H4 (cell line): Measurements from ENCODE around the gene GLRX5. TPM values are rescaled to one million over a fixed set of nuclear protein-coding genes. Genes with fewer than 3 reads are reported as not detected.
"Not testable (repeated sequence)": the region's sequence is repeated elsewhere in the genome, so short reads cannot be mapped to it uniquely, and the experiment has no call there.

Experiments
- DNase-seq: peaks from one replicate; pipeline ENCODE4 v3.0.0-alpha.2; 2015; ENCODE audit warnings: low spot score
- total RNA-seq: library from RNA; depleted of rRNA; stranded (reverse); fragments of >200 nt; shearing (Covaris generic); gene quantifications from 2 replicates; pipeline ENCODE4 v1.2.3, GENCODE V29; 2014; rRNA removed

The GLRX5 gene
- total RNA-seq, 1 experiment from 2014 or later, result 79.7 TPM

DNA sequence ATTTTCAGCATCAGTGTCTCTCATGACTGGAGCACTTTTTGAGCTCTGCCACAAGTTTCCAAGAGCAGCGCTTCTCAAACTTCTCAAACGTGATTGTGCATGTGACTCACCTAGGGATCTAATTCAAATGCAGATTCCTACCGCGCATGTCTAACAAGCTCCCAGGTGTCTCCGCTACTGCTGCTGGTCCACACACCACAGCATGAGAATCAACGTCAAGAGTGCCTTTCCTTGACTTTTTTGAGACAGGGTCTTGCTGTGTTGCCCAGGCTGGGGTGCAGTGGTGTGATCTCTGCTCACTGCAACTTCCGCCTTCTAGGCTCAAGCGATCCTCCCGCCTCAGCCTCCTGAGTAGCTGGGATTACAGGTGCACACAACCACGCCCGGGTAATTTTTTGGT lies 22.4 kb downstream of the GLRX5 start:
- no peak for DNase-seq

DNA sequence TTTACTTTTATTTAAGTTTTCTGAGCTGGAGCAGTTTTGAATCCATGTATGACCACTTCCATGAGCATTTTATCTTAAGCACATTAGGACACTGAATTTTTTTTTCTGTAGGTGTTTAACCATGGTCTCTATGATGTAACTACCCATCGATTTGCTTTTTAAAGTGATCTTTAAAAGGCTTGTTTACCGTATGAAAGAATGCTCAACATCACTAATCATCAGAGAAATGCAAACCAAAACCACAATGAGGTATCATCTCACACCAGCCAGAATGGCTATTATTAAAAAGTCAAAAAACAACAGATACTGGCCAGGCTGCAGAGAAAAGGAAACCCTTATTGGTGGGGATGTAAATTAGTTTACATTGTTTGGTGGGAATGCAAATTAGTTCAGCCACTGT lies 23.0 kb downstream of the GLRX5 start:
- DNase-seq, result no peak

DNA sequence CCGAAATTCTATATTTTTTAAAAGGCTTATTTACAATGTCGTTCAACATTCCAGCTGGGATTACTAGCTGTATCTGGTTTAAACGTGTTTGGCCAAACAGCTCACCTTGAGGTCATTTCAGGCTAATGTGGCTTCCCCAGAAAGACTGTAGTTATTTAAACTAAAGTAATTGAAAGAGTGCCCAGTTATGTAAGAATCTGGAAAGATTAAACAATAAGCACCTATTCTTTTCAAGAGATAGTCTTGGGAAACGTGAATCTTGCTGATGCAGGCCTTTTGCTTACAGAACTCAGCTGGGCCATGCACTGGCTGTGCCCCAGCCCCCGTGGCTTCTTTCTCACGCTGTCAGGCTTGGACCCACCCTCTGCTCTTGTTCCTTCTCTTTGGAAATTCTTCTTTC lies 24.4 kb downstream of the GLRX5 start:
- DNase-seq, result no peak

DNA sequence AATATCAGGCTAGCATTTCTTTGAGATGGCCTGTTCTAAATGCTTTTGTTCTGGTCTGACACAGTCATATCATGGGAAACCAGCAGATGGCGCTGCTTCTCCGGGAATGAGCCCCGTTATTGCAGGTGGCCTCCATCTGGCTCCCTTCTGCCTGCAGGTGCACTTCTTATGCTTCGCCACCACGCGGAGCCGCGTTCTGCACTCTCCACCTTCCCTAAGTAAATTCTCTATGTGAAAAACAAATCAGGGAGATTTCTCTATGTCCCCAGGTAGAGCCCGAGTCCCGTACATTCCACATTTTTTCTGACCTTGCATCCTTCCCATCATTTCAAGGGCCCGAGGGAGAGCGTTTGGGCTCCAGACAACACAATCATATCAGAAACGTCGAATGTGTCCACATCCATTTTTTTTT lies 26.2 kb downstream of the GLRX5 start:
- peak; percentile 82 for DNase-seq

DNA sequence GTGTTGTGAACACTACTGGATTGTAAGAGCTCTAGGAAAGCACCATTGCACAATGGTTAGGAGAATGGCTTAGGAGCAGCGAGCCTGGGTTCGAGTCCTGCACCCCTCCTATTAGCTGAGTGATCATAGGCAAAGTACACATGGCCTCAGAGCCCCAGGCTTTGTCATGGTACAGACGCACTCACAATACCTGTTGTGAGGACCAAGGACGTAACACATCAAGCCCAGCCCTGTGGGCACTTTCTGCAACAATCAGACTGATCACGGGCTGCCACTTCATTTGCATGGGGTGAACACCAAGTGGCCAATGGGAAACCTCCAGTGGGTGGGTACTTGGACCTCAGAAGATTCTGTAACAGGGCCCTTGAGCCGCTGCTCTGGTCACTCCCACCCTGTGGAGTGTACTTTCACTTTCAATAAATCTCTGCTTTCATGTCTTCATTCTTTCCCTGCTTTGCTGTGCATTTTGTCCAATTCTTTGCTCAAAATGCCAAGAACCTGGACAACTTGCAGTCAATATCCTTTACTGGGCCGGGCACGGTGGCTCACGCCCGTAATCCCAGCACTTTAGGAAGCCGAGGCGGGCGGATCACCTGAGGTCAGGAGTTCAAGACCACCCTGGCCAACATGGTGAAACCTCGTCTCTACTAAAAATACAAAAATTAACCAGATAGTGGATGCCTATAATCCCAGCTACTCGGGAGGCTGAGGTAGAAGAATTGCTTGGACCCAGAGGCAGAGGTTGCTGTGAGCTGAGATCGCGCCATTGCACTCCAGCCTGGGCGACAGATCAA lies 28.2 kb downstream of the GLRX5 start:
- DNase-seq, result peak; percentile 49

DNA sequence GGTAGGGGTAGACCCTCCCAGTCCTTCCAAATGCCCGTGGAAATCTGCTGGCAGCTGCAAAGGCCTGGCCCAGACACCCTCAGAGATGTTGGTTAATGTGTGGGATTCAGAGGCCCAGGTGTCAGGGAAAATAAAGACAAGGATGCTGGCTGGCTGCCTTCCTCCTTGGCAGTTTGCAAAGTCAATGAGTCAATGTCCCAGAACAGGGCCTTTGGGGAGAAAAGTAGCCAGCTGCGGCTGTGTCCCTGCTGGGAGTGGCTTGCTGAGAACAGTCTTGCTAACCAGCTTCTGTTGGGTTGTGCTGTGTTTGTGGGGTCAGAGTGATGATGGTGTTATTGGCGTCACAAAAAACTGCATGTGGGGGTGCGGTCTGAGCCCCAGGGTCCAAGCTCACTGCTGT lies 29.2 kb downstream of the GLRX5 start:
- DNase-seq, result no peak

DNA sequence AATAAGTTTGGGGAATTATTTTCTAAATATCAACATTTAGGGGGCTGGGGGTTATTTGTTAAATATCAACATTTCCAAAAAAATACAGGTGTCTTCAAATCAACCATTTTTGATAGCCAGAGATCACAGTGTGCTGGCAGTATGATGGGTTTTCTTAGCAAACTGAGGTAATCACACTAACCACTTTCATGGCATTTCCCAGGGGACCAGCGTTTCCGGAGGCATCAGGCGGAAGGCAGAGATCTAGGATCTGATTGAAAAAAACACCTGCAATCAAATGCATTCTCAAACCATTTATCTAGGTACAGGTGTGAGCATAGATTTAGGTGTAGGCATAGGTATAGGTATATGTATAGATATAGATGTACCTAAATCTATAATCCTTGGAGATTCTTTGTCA lies 34.6 kb downstream of the GLRX5 start:
- DNase-seq, result no peak

DNA sequence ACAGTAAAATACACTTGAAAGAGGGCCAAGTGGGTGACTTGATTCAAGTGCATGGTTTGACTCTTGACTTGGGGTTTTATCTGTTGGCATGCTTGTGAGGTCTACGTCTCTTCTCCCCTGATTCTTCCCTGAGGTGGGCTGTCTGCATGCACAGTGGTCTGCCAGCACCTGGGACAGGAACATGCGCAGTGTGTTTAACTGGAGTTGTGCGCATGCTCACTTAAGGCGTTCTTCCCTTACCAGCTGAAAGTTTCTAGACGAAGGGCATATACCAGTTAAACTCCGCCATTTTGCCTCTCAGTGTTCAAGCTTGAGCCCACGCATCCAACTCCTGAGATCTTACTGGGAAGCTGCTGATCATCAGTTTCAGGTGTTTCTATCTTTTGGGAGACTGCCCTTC lies 38.5 kb downstream of the GLRX5 start:
- no peak for DNase-seq

DNA sequence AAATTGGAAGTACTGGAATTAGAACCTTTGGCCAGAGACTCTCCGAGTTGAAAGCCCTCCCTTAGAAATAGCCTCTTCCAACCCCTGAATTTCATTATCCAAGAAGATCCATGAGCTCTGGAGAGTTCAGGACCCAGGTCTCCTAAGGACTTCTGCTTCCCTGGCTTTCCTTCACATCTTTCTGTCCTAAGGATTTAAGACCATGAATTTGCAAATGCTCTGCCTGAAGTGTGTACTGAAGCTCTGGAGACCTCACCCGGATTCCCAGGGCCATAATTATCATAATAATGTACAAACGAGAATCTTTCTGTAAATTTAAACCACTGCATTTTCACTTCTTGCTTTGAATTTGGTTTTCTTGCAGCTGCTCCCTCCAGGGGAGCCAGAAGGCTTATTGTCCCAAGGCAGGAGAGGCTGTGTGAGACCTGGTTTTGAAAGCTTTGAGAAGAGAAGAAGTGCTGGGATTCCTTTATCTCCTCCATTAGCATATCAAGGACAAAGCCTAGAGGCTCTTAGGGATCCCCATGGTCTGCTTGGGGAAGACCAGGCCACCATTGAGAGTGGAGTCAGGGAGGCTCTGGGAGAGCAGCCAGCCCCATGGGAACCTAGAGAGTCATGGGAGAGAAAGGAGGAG lies 41.1 kb downstream of the GLRX5 start:
- no peak for DNase-seq

DNA sequence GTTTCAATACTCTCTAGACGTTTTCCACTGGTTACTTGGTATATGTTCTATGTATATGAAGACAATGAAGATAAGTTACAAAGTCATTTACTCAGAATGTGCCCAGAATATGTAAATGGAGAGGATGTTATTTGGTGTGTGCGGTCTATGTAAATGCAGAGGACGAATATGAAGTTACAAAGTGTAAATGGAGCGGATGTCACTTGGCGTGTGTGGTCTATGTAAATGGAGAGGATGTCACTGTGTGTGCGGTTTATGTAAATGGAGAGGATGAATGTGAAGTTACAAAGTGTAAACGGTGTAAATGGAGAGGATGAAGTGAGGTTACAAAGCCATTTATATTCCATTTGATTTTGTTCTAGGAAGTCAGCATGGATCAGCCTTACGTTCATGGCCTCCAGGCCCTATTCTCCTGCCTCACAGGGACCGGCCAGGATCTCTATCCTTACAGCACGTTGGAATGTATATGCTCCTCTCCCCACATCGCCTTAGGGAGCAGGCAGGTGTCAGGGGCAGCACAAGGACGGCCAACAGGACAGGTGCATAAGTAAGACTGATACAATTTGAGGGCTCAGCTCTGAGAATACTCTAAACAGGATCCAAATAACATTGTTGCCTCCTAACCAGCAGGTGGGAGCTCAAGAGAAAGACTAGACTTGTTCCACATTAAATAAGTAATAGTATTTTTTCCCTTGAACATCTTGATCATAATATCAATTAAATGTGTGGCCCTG lies 42.4 kb downstream of the GLRX5 start:
- no peak for DNase-seq

DNA sequence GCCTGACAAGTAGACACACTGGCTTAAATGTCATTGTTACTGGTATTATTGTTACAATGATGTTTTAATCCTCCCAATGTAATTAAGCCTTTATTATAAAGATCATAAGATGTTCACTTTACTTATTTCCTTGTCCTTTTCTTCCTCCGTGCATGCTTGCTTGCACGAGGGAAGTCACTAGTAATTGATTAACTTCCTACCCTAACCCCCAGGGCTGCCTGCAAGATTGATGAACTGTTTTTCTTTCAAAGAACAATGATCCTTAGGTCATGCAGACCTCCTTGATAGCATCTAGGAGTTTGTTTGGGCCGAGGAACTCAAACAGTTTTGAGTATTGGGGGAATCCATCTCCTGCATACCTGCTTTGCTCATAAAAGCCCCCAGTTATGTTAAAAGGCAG lies 43.0 kb downstream of the GLRX5 start:
- DNase-seq, result no peak

DNA sequence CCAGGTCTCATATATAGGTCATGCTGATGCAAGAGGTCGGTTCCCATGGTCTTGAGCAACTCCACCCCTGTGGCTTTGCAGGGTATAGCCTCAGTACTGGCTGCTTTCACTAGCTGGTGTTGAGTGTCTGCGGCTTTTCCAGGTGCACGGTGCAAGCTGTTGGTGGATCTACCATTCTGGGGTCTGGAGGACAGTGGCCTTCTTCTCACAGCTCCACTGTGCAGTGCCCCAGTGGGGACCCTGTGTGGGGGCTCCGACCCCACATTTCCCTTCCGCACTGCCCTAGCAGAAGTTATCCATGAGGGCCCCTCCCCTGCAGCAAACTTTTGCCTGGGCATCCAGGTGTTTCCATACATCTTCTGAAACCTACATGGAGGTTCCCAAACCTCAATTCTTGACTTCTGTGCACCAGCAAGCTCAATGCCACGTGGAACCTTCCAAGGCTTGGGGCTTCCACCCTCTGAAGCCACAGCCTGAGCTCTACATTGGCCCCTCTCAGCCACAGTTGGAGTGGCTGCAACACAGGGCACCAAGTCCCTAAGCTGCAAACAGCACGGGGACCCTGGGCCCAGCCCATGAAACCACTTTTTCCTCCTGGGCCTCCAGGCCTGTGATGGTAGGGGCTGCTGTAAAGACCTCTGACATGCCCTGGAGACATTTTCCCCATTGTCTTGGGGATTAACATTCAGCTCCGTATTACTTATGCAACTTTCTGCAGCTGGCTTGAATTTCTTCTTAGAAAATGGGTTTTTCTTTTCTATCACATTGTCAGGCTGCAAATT lies 49.2 kb downstream of the GLRX5 start:
- DNase-seq, result not testable (repeated sequence)

DNA sequence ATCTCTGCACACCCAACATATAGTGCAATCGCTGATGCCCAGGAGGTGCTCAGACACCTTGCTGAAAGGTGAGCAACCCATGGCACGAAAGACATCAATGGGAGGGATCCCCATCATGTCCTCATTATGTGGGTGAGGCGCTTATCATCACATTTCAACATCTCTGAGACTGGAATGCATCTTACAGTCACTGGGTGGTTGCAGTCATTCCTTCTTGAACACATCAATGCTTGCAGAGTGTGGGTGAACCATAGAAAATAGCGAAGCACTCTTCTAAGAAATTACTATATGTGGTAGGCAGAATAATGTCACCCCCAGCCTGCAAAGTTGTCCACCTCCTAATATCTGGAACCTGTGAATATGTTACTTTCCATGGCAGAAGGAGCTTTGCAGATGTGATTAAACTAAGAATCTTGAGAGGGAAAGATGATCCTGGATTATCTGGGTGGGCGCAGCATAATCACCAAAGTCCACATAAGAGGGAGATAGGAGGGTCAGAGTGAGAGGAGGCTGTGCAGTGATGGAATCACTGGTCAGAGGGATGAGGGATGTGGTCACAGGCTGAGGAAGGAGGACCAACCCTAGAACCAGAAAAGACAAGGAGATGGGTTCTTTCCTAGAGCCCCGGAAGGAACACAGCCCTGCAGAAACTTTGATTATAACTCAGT lies 51.2 kb downstream of the GLRX5 start:
- no peak for DNase-seq

DNA sequence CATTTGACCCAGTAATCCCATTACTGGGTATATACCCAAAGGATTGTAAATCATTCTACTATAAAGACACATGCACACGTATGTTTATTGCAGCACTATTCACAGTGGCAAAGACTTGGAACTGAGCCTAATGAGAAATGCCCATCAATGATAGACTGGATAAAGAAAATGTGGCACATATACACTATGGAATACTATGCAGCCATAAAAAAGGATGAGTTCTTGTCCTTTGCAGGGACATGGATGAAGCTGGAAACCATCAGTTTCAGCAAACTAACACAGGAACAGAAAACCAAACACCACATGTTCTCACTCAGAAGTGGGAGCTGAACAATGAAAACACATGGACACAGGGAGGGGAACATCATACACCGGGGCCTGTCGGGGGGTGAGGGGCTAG lies 56.3 kb downstream of the GLRX5 start:
- DNase-seq, result not testable (repeated sequence)

Other genes starting within 250 kb of the GLRX5 start
- 3.7 and 4.5 TPM in 2 replicates for gene CLMN, start 215.1 kb upstream of the GLRX5 start, total RNA-seq
- gene SYNE3, start 18.4 kb upstream of the GLRX5 start, total RNA-seq, result 0.75 and 1.4 TPM in 2 replicates
- gene TCL1B, start 151.4 kb downstream of the GLRX5 start, total RNA-seq, result not detected in 2 replicates
- not detected in 2 replicates for gene TCL1A, start 179.1 kb downstream of the GLRX5 start, total RNA-seq